ENCODE data around the gene PCDH19. TPM values are rescaled to one million over a fixed set of nuclear protein-coding genes. Genes with fewer than 3 reads are reported as not detected.

The PCDH19 gene
- polyA plus RNA-seq, 2 of the 4 experiments (the other 2 are of a cell fraction): 0.01 to 0.03 TPM

DNA sequence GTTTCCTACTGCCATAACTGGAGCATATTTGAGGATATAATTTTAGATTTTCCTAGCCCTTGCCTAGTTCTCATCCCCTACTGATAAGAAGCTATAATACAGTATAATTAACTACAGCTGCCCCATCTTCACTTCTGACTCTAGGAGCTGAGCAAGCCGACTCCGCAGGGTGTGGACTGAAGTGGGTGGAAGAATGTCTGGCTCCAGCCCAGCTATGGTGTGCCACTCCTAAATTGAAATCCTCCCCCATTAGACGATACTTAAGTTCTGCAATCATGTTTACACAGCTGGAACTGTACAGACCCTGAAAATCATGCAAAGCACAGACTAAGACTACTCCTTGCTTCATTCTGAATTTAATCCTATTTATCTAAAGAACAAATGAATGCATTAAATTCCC lies 93.1 kb downstream of the PCDH19 start:
- ChIA-PET POLR2A (no interaction called here), CTCF (no interaction called here)
- H3K4me2 ChIP-seq: no peak overlapping the region
- no peak overlapping the region for H3K4me3 ChIP-seq
- DNase-seq (ENCODE audit: low read depth in 1 of 2, low spot score in 1 of 2) (no peak), ATAC-seq (no peak), FAIRE-seq (no peak)
- no peaks in the 10 kb centered on the region for H3K4me1 ChIP-seq
- no peak overlapping the region for H3K27ac ChIP-seq
- H3K9me3 ChIP-seq: no peaks in the 10 kb centered on the region
- TF ChIP-seq, protein P1, sequence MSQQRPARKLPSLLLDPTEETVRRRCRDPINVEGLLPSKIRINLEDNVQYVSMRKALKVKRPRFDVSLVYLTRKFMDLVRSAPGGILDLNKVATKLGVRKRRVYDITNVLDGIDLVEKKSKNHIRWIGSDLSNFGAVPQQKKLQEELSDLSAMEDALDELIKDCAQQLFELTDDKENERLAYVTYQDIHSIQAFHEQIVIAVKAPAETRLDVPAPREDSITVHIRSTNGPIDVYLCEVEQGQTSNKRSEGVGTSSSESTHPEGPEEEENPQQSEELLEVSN (IDR thresholded peaks at IDR 0.05; ENCODE audit: borderline replicate concordance, low read depth): no peak
- TF ChIP-seq CEBPB (IDR thresholded peaks at IDR 0.05) (no peak), RCOR1 (IDR thresholded peaks at IDR 0.05; ENCODE audit: low read depth, low read length) (no peak)
- TF ChIP-seq, protein P2, sequence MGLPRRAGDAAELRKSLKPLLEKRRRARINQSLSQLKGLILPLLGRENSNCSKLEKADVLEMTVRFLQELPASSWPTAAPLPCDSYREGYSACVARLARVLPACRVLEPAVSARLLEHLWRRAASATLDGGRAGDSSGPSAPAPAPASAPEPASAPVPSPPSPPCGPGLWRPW (IDR thresholded peaks at IDR 0.05): no peak
- 19% methylated on average over 3 of the region's 3 CpGs for WGBS (ENCODE audit: missing lambda C conversion rate)

DNA sequence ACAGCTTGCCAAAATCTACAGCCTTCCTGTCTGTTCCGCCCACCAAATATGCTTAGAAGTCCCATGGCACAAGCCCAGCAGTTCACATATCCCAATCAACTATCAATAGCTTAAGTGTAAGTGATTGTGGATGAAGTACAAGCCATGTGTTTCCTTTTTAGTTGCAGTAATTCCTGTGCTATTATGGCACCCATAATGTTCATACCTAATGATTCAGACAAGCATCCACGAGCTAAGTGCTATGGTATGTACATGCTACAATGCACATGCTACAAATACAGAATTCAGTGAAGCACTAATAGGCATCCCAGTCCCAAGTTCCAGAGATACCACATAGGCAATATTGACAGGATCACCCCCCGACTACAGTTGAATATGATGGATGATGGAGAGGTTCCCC lies 94.5 kb downstream of the PCDH19 start:
- ChIA-PET CTCF (no interaction called here), POLR2A (no interaction called here)
- FAIRE-seq: no peak
- Histone ChIP-seq H3K27ac (no peak overlapping the region), H3K4me1 (no peaks in the 10 kb centered on the region), H3K4me3 (no peak overlapping the region), H3K9me3 (no peaks in the 10 kb centered on the region), H3K4me2 (no peak overlapping the region)
- WGBS (ENCODE audit: missing lambda C conversion rate): 0% methylated on average over 3 of the region's 3 CpGs
- TF ChIP-seq, protein P3, sequence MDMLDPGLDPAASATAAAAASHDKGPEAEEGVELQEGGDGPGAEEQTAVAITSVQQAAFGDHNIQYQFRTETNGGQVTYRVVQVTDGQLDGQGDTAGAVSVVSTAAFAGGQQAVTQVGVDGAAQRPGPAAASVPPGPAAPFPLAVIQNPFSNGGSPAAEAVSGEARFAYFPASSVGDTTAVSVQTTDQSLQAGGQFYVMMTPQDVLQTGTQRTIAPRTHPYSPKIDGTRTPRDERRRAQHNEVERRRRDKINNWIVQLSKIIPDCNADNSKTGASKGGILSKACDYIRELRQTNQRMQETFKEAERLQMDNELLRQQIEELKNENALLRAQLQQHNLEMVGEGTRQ (IDR thresholded peaks at IDR 0.05): no peak
- no peak for TF ChIP-seq CBX2 (IDR thresholded peaks at IDR 0.05; ENCODE audit: borderline replicate concordance, low read depth)
- no peak for TF ChIP-seq SMC3 (IDR thresholded peaks at IDR 0.05)
- no peak for TF ChIP-seq ZC3H11A (IDR thresholded peaks at IDR 0.05)
- no peak for TF ChIP-seq CHD2 (IDR thresholded peaks at IDR 0.05; ENCODE audit: low read length, partially characterized antibody)
- no peak for TF ChIP-seq NR3C1 (IDR thresholded peaks at IDR 0.05)
- TF ChIP-seq HOXA7 (CRISPR knock-in tag; IDR thresholded peaks at IDR 0.05): no peak
- TF ChIP-seq, protein P4, sequence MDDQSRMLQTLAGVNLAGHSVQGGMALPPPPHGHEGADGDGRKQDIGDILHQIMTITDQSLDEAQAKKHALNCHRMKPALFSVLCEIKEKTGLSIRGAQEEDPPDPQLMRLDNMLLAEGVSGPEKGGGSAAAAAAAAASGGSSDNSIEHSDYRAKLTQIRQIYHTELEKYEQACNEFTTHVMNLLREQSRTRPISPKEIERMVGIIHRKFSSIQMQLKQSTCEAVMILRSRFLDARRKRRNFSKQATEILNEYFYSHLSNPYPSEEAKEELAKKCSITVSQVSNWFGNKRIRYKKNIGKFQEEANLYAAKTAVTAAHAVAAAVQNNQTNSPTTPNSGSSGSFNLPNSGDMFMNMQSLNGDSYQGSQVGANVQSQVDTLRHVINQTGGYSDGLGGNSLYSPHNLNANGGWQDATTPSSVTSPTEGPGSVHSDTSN (IDR thresholded peaks at IDR 0.05): no peak
- TF ChIP-seq RNF2 (IDR thresholded peaks at IDR 0.05; ENCODE audit: borderline replicate concordance, low read depth): no peak
- no peak for TF ChIP-seq POLR2A (IDR thresholded peaks at IDR 0.05; ENCODE audit: low read length)
- TF ChIP-seq KDM5A (IDR thresholded peaks at IDR 0.05): no peak
- TF ChIP-seq MAFK (IDR thresholded peaks at IDR 0.05; ENCODE audit: partially characterized antibody): no peak
- TF ChIP-seq, protein P2 (IDR thresholded peaks at IDR 0.05): no peak
- TF ChIP-seq, protein P5, sequence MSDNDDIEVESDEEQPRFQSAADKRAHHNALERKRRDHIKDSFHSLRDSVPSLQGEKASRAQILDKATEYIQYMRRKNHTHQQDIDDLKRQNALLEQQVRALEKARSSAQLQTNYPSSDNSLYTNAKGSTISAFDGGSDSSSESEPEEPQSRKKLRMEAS (IDR thresholded peaks at IDR 0.05): no peak
- no peak for TF ChIP-seq FOXS1 (CRISPR knock-in tag; IDR thresholded peaks at IDR 0.05)
- TF ChIP-seq KDM1A (IDR thresholded peaks at IDR 0.05; ENCODE audit: low read depth): no peak
- no peak for TF ChIP-seq SREBF2 (IDR thresholded peaks at IDR 0.05)
- TF ChIP-seq MYC (IDR thresholded peaks at IDR 0.05; ENCODE audit: borderline replicate concordance, low read length): no peak
- no peak for TF ChIP-seq RARB (CRISPR knock-in tag; IDR thresholded peaks at IDR 0.05)
- TF ChIP-seq BHLHE40 (IDR thresholded peaks at IDR 0.05; ENCODE audit: low read depth, low read length): no peak
- DNase-seq (ENCODE audit: low read depth in 1 of 2, low spot score in 1 of 2): no peak
- no peak for ATAC-seq

DNA sequence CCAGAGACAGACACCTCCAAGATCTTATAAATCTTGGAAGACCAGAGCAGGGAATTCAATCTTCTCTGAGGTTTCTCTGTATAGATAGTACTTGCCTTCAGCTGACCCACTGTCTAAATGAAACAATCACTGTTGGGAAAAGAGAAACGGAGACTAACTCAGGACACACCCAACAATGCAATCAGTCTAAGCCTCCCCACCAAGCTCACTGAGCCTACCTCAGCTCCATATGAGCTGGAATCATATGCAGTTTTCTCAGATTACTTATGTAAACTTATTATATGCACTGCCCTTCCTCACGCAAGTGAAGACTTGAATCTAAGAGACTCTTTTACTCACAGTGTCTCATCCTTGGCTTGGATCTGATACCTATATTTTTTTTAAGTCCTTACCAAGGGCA lies 110.5 kb downstream of the PCDH19 start:
- FAIRE-seq (peak; percentile 7), DNase-seq (ENCODE audit: low read depth in 1 of 2, low spot score in 1 of 2) (no peak), ATAC-seq (no peak)
- H3K4me1 ChIP-seq: no peaks in the 10 kb centered on the region
- 17% methylated on average over 2 of the region's 2 CpGs for WGBS (ENCODE audit: missing lambda C conversion rate)
- H3K27ac ChIP-seq: no peak overlapping the region
- no peaks in the 10 kb centered on the region for H3K9me3 ChIP-seq
- ChIA-PET CTCF (no interaction called here), POLR2A (no interaction called here)
- no peak overlapping the region for H3K4me3 ChIP-seq
- no peak overlapping the region for H3K4me2 ChIP-seq
- TF ChIP-seq RARB (CRISPR knock-in tag; IDR thresholded peaks at IDR 0.05) (no peak), HOXA7 (CRISPR knock-in tag; IDR thresholded peaks at IDR 0.05) (no peak), BHLHE40 (IDR thresholded peaks at IDR 0.05; ENCODE audit: low read depth, low read length) (no peak), MAZ (IDR thresholded peaks at IDR 0.05; ENCODE audit: borderline replicate concordance, low read depth, low read length) (no peak), HDAC2 (IDR thresholded peaks at IDR 0.05) (no peak), EHMT2 (IDR thresholded peaks at IDR 0.05; ENCODE audit: low read depth) (no peak)
- TF ChIP-seq, protein P1 (IDR thresholded peaks at IDR 0.05; ENCODE audit: borderline replicate concordance, low read depth): no peak
- TF ChIP-seq, protein P6, sequence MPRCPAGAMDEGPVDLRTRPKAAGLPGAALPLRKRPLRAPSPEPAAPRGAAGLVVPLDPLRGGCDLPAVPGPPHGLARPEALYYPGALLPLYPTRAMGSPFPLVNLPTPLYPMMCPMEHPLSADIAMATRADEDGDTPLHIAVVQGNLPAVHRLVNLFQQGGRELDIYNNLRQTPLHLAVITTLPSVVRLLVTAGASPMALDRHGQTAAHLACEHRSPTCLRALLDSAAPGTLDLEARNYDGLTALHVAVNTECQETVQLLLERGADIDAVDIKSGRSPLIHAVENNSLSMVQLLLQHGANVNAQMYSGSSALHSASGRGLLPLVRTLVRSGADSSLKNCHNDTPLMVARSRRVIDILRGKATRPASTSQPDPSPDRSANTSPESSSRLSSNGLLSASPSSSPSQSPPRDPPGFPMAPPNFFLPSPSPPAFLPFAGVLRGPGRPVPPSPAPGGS (IDR thresholded peaks at IDR 0.05): no peak
- TF ChIP-seq, protein P7, sequence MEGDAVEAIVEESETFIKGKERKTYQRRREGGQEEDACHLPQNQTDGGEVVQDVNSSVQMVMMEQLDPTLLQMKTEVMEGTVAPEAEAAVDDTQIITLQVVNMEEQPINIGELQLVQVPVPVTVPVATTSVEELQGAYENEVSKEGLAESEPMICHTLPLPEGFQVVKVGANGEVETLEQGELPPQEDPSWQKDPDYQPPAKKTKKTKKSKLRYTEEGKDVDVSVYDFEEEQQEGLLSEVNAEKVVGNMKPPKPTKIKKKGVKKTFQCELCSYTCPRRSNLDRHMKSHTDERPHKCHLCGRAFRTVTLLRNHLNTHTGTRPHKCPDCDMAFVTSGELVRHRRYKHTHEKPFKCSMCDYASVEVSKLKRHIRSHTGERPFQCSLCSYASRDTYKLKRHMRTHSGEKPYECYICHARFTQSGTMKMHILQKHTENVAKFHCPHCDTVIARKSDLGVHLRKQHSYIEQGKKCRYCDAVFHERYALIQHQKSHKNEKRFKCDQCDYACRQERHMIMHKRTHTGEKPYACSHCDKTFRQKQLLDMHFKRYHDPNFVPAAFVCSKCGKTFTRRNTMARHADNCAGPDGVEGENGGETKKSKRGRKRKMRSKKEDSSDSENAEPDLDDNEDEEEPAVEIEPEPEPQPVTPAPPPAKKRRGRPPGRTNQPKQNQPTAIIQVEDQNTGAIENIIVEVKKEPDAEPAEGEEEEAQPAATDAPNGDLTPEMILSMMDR (IDR thresholded peaks at IDR 0.05): no peak
